ENCODE measurements around the gene MFSD2A. TPM values are rescaled to one million over a fixed set of nuclear protein-coding genes. Genes with fewer than 3 reads are reported as not detected.

Gene MFSD2A
- total RNA-seq, 1 experiment from 2014 or later, result 19.9 TPM

DNA sequence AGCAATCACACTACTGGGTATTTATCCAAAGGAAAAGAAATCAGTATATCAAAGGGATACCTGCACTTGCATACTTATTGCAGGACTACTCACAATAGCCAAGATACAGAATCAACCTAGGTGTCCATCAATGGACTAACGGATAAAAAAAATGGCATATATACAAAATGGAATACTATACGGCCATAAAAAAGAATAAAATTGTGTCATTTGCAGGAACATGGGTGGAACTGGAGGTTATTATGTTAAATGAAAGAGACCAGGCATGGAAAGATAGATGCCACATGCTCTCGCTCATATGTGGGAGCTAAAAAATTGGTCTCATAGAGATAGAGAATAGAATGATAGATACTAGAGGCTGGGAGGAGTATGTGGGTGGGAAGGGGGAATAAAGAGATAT is 56.3 kb downstream of the MFSD2A start:
- Histone ChIP-seq H3K27me3 (ENCODE audit: insufficient read depth, low read length) (no peaks in the 10 kb centered on the region), H2BK12ac (ENCODE audit: insufficient read length, low read depth, low read length) (no peak overlapping the region), H3K4me1 (ENCODE audit: insufficient read depth, low read length) (no peaks in the 10 kb centered on the region), H3K56ac (ENCODE audit: insufficient read length, low read depth, low read length) (no peak overlapping the region), H2AK5ac (ENCODE audit: insufficient read length, low read length) (no peak overlapping the region), H3K79me1 (ENCODE audit: insufficient read depth, low read depth, low read length, poor library complexity, severe bottlenecking) (no peaks in the 10 kb centered on the region), H3K4ac (ENCODE audit: low read depth, low read length) (no peak overlapping the region), H2BK20ac (ENCODE audit: low read depth, low read length, poor library complexity, severe bottlenecking) (no peak overlapping the region), H2BK15ac (ENCODE audit: low read depth, low read length) (no peak overlapping the region), H4K8ac (replicated peaks; ENCODE audit: insufficient read length, low read depth, low read length) (no peak overlapping the region), H3K9me3 (ENCODE audit: control insufficient read depth, low read depth, low read length) (no peaks in the 10 kb centered on the region), H2BK5ac (ENCODE audit: insufficient read length, low read length) (no peak overlapping the region), H3K14ac (ENCODE audit: insufficient read depth, low read length) (no peak overlapping the region), H3K23ac (ENCODE audit: insufficient read length, low read depth, low read length) (no peak overlapping the region), H3K27ac (ENCODE audit: insufficient read length, low read depth, low read length) (no peak overlapping the region), H3K9ac (ENCODE audit: extremely low read depth, insufficient read length, low read length) (no peak overlapping the region), H3T11ph (ENCODE audit: low read length) (no peak overlapping the region), H3K4me2 (ENCODE audit: insufficient read depth, insufficient read length, low read length) (no peak overlapping the region), H2BK120ac (ENCODE audit: low read depth, low read length, poor library complexity, severe bottlenecking) (no peak overlapping the region), H4K5ac (ENCODE audit: insufficient read length, low read depth, low read length) (no peak overlapping the region), H4K91ac (ENCODE audit: insufficient read length, low read depth, low read length) (no peak overlapping the region), H2AFZ (ENCODE audit: low read length) (no peak overlapping the region), H3K18ac (ENCODE audit: insufficient read length, low read depth, low read length) (no peak overlapping the region), H4K20me1 (ENCODE audit: control insufficient read depth, insufficient read depth, insufficient read length) (no peaks in the 10 kb centered on the region), H3K23me2 (ENCODE audit: insufficient read length, low read depth, low read length, poor library complexity, severe bottlenecking) (no peaks in the 10 kb centered on the region), H3K79me2 (ENCODE audit: insufficient read depth, low read length) (no peaks in the 10 kb centered on the region)
- TF ChIP-seq, protein P1, sequence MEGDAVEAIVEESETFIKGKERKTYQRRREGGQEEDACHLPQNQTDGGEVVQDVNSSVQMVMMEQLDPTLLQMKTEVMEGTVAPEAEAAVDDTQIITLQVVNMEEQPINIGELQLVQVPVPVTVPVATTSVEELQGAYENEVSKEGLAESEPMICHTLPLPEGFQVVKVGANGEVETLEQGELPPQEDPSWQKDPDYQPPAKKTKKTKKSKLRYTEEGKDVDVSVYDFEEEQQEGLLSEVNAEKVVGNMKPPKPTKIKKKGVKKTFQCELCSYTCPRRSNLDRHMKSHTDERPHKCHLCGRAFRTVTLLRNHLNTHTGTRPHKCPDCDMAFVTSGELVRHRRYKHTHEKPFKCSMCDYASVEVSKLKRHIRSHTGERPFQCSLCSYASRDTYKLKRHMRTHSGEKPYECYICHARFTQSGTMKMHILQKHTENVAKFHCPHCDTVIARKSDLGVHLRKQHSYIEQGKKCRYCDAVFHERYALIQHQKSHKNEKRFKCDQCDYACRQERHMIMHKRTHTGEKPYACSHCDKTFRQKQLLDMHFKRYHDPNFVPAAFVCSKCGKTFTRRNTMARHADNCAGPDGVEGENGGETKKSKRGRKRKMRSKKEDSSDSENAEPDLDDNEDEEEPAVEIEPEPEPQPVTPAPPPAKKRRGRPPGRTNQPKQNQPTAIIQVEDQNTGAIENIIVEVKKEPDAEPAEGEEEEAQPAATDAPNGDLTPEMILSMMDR (conservative IDR thresholded peaks at IDR 0.05), result no peak
- Mint-ChIP-seq H3K27ac (no peak overlapping the region), H3K4me3 (no peak overlapping the region), H3K27me3 (ENCODE audit: low read depth) (no peaks in the 10 kb centered on the region), H3K9me3 (peaks cover 7 to 8% of the 10 kb centered on the region in 2 experiments; a peak in 4 of 5 replicates), H3K36me3 (ENCODE audit: insufficient read depth in 1 of 3, low read depth in 3 of 3) (no peaks in the 10 kb centered on the region; a peak in 1 of 7 replicates), H3K4me1 (peaks cover 0 to 2% of the 10 kb centered on the region in 2 experiments; a peak in 1 of 4 replicates)
- no CpG with 5 or more reads among the region's 3 CpGs for WGBS (ENCODE audit: extremely low coverage, insufficient read length, low lambda C conversion rate)
- DNase-seq, result no peak

Measured in H9 (cell line).